T-helper 1 cell treated with Interleukin-12 subunit alpha and Interleukin-12 subunit beta and Interleukin-4 antibody, amounts not matched to agents 30 μg/mL and 1 μg/mL, for 36 hours (primary cell): ENCODE measurements around the gene ANKLE2.
"Not testable (repeated sequence)": the region's sequence is repeated elsewhere in the genome, so short reads cannot be mapped to it uniquely, and the experiment has no call there.

Experiments
- H3K27ac Mint-ChIP-seq: one replicate; pipeline ENCODE4 v1.8.0; 2021; ENCODE audit warnings: mild to moderate bottlenecking, mixed read lengths
- H3K27me3 Mint-ChIP-seq: one replicate; pipeline ENCODE4 v1.8.0; 2021; ENCODE audit warnings: low read depth, mixed read lengths
- H3K36me3 Mint-ChIP-seq: one replicate; pipeline ENCODE4 v1.8.0; 2021; ENCODE audit warnings: low read depth, mixed read lengths
- H3K4me1 Mint-ChIP-seq: one replicate; pipeline ENCODE4 v1.8.0; 2021; ENCODE audit warnings: low read depth, mixed read lengths
- H3K4me3 Mint-ChIP-seq: one replicate; pipeline ENCODE4 v1.8.0; 2021; ENCODE audit warnings: mild to moderate bottlenecking, moderate library complexity, mixed read lengths
- H3K9me3 Mint-ChIP-seq: one replicate; pipeline ENCODE4 v1.8.0; 2021; ENCODE audit warnings: mixed read lengths

The ANKLE2 gene

DNA sequence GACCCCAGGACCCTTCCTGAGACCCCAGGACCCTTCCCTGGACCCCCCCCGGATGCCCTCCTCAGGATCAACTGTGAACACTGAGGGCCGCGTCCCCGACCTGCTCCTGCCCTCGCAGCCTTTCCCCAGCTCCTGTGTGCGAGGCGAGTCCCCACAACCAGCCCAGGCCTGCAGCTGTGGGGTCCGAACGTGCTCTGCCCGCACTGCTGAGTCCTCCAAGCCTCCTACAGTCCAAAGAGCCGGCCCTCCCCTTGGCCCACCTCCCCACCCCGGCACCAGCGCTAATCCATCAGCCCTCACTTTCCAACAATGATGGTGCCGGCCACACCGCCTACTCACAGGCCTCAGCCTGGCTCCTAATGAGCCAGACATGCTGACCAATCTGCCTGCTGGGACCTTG, 26.2 kb upstream of the ANKLE2 start:
- Mint-ChIP-seq H3K4me3 (no peak overlapping the region), H3K4me1 (no peaks in the 10 kb centered on the region), H3K9me3 (no peaks in the 10 kb centered on the region), H3K36me3 (peaks cover 41% of the 10 kb centered on the region), H3K27ac (no peak overlapping the region), H3K27me3 (no peaks in the 10 kb centered on the region)

DNA sequence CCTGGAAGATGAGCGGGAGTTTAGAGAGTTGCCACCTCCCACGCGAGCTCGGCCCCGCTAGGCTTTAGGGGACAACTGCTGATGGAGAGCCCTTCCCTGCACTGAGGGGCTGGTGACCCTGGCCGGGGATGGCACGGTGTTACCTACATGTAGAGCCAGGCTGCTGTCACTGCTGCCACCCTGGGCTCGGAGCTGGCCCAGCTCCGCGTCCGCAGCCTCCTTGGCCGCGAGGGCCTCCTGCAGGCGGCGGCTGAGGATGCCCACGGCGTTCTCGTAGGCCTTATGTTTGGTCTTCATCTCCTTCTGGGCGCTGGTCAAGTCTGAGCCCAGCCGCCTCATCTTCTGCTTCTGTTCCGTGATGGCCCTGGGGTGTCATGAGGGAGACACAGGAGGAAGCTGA, 24.6 kb upstream of the ANKLE2 start:
- no peaks in the 10 kb centered on the region for H3K27me3 Mint-ChIP-seq
- H3K4me1 Mint-ChIP-seq = no peaks in the 10 kb centered on the region
- no peak overlapping the region for H3K27ac Mint-ChIP-seq
- no peak overlapping the region for H3K4me3 Mint-ChIP-seq
- H3K36me3 Mint-ChIP-seq = peaks cover 36% of the 10 kb centered on the region
- no peaks in the 10 kb centered on the region for H3K9me3 Mint-ChIP-seq

DNA sequence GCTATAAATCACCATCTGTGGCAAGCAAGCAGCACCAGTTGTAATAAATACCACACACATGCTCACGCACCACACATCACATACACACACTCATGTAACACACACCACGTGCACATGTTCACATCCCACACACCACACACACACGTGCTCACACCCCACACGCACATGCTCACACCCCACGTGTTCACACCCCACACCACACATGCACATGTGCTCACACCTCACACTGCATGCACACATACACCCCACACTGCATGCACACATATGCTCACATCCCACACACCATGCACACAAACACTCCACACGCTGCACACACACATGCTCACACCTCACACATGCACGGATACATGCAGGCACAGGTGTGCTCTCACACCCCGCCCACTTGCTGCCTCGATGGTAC, 22.9 kb upstream of the ANKLE2 start:
- Mint-ChIP-seq H3K36me3 (peaks cover 46% of the 10 kb centered on the region), H3K4me1 (no peaks in the 10 kb centered on the region), H3K9me3 (no peaks in the 10 kb centered on the region), H3K27ac (no peak overlapping the region), H3K4me3 (no peak overlapping the region), H3K27me3 (no peaks in the 10 kb centered on the region)

DNA sequence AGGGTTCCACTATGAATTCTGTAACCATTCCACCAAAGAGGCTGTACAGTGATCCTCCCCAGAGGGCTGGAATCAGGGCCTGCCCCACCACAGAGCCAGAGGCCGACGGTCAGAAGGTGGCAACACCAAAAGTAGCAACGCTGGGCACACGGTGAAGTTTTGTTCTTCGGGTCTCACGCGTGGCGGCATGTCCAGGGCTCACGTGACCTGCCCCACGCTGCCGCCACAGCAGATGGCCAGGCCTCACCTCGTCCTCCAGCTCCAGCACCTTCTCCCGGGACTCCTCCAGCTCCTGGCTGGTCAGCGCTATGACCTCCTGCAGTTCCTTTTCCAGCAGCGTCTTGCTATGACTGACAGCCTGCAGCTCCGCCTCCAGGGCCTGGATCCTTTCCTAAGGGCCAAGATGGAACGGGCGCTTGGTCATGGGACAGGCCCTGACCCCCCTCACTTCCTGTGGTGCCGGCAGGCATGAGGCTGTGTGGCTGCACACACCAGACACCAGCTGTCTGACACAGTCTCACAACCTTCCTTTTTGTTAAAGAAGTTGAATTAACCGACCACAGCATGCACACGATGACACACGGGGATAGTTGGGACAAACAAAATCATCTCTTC, 22.4 kb upstream of the ANKLE2 start:
- H3K4me1 Mint-ChIP-seq = no peaks in the 10 kb centered on the region

DNA sequence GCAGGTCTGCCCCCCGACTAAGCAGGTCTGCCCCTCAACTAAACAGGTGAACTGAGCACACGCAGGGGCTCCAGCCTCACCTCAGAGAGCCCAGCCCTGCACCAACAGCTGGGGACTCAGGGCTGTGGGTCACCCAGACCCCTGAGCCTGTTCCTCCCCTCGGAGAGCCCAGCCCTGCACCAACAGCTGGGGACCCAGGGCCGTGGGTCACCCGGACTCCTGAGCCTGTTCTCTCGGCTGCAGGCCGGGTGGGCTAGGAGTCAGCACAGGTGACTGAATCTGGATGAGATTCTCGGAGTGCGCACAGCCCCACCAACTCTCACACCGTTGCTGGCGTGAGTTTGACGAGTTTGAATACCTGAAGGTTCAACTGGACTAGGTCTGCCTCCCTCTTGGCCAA, 20.3 kb upstream of the ANKLE2 start:
- Mint-ChIP-seq H3K4me1 (no peaks in the 10 kb centered on the region), H3K4me3 (no peak overlapping the region), H3K9me3 (no peaks in the 10 kb centered on the region), H3K27ac (no peak overlapping the region), H3K36me3 (peaks cover 34% of the 10 kb centered on the region), H3K27me3 (no peaks in the 10 kb centered on the region)

More for the DNA sequence above, 22.4 kb upstream of the ANKLE2 start:
- no peaks in the 10 kb centered on the region for H3K9me3 Mint-ChIP-seq
- no peak overlapping the region for H3K4me3 Mint-ChIP-seq
- H3K27ac Mint-ChIP-seq = no peak overlapping the region
- H3K36me3 Mint-ChIP-seq = peaks cover 44% of the 10 kb centered on the region
- H3K27me3 Mint-ChIP-seq = no peaks in the 10 kb centered on the region

DNA sequence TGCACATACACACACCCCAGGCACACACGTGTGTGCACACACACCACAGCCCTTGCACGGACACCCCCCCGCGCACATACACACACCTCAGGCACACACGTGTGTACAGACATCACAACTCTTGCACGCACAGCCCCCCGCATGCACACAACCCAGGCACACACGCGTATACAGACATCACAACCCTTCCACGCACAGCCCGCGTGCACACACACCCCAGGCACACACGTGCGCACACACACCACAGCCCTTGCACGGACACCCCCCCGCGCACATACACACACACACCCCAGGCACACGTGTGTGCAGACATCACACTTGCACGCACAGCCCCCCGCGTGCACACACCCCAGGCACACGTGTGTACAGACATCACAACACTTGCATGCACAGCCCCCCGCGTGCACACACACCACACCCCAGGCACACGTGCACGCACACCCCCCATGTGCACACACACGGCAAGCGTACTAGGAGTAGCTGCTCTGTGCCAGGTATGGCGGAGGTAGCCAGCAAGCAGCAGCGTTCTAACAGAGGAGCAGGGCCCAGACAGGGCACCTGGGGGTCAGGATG, 18.2 kb upstream of the ANKLE2 start:
- no peaks in the 10 kb centered on the region for H3K27me3 Mint-ChIP-seq
- H3K27ac Mint-ChIP-seq = no peak overlapping the region
- no peaks in the 10 kb centered on the region for H3K4me1 Mint-ChIP-seq
- H3K4me3 Mint-ChIP-seq = no peak overlapping the region
- H3K9me3 Mint-ChIP-seq = no peaks in the 10 kb centered on the region
- H3K36me3 Mint-ChIP-seq = peaks cover 38% of the 10 kb centered on the region

DNA sequence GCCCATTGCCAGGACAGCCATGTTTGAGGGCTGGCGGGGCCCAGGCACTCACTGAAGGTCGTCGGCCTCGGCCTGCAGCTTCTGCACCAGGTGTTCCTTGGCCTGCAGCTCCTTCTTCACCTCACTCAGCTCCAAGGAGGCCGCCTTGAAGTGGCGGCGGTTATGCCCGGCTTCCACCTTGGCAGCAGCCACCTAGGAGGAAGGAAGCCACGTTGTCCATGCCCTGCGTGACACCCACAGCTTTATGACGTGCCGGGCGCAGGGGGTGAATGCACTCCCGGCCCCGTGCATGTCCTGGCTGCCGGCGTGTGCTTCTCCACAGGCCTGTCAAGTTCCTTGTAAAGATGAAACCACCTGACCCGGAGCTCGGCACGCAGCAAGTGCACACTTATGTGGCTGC, 16.0 kb upstream of the ANKLE2 start:
- H3K27ac Mint-ChIP-seq = no peak overlapping the region
- no peaks in the 10 kb centered on the region for H3K27me3 Mint-ChIP-seq
- no peaks in the 10 kb centered on the region for H3K4me1 Mint-ChIP-seq
- H3K9me3 Mint-ChIP-seq = no peaks in the 10 kb centered on the region
- H3K36me3 Mint-ChIP-seq = peaks cover 39% of the 10 kb centered on the region
- H3K4me3 Mint-ChIP-seq = no peak overlapping the region

DNA sequence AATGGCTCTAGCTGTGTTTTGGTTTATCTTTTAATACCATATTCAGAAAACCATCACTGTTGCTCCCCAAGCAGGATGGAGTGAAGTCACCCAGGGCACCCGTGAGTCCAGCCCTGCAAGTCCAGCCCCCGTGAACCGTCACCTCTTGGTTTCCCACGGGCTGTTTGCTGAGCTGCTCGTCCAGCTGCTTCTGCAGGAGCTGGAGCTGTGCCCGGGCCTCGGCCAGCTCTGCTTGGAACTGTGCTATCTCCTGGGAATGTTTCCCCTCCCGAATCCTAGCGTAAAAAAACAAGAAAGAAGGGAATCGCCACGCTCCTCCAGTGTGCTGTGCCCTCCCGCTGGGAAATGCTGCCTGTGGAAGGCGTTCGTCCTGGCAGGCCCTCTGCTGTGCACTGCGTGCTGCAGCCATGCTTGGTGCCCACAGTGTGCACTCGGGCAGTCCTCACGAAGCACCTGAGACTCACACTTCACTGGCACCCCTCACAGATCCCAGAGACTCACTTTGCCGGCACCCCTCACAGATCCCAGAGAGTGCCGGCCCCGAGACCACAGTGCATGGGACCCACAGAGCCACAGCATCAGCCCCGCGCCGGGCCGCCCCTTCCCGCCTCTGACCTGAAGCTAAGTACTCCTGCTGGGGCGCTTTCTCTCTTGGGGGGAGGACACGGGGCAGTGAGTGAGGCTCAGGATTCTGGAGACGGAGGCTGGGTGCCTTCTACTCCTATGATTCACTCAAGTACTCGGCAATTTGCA, 15.4 kb upstream of the ANKLE2 start:
- no peak overlapping the region for H3K4me3 Mint-ChIP-seq
- no peaks in the 10 kb centered on the region for H3K9me3 Mint-ChIP-seq
- H3K4me1 Mint-ChIP-seq = no peaks in the 10 kb centered on the region
- H3K27me3 Mint-ChIP-seq = no peaks in the 10 kb centered on the region
- peaks cover 39% of the 10 kb centered on the region for H3K36me3 Mint-ChIP-seq
- H3K27ac Mint-ChIP-seq = no peak overlapping the region

DNA sequence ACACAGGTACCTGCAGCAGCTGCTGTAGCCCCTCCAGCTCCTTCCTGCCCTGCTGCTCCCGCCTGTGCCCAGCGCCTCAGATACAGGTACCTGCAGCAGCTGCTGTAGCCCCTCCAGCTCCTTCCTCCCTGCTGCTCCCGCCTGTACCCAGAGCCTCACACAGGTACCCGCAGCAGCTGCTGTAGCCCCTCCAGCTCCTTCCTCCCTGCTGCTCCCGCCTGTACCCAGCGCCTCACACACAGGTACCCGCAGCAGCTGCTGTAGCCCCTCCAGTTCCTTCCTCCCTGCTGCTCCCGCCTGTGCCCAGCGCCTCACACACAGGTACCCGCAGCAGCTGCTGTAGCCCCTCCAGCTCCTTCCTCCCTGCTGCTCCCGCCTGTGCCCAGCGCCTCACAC, 14.6 kb upstream of the ANKLE2 start:
- not testable (repeated sequence) for H3K27me3 Mint-ChIP-seq, H3K9me3 Mint-ChIP-seq, H3K27ac Mint-ChIP-seq, H3K4me3 Mint-ChIP-seq, H3K4me1 Mint-ChIP-seq
- H3K36me3 Mint-ChIP-seq = peaks cover 42% of the 10 kb centered on the region

DNA sequence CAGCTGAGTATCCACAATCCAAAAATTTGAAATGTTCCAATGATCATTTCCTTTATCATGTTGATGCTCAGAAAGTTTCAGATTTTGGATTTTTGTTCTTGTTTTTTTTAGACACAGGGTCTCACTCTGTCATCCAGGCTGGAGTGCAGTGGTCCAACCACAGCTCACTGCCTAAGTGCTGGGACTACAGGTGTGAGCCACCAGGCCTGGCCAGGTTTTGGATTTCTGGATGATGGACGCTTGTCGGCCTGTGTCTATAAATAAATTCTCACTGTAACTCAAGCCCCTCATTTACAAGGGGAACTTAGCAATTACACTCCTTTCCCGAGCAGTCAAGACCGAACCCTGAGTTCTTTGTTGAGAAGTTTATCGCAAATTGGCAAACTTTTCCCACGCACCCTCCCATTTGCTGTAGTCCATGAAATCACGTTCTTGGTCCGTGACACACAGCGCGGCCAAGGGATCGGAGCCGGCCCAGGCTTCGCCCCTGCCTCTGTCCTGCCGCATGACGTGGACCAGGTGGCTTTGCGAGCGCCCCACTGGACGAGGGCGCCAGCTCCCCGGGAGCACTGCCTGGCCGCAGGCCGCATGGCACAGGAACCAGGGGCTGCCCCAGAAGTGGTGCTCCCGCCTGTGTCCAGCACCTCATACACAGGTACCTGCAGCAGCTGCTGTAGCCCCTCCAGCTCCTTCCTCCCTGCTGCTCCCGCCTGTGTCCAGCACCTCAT, 14.0 kb upstream of the ANKLE2 start:
- Mint-ChIP-seq H3K36me3 (peaks cover 40% of the 10 kb centered on the region), H3K27me3 (no peaks in the 10 kb centered on the region), H3K4me3 (no peak overlapping the region), H3K9me3 (no peaks in the 10 kb centered on the region), H3K4me1 (peaks cover 9% of the 10 kb centered on the region), H3K27ac (no peak overlapping the region)

DNA sequence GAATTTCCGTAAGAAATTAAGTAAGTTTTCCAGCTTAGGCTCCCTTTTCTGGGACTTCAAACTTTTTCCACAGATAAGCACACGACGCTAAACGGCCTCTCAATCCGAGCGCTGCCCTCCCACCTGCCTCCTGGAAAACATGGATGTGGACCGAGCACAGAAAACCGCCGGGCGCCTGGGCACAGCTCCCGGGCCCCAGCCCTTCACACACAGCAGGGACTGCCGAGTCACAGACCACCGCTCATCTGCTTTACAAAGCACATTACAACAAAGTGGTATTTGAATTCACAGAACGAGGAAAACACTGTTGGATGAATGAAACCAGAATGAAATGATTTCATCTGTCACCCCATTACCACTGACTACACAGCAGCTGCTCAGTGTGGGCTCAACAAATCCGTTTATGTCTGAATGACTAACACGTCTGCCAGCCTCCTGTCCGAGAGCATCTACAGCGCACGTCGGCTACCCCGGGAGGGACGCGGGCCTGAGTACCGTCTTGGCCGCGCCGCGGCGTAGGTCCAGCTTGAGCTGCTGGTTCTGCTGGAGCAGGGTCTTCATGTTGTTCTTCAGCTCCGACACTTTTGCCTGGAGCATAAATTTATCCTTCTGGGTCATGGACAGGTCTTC, 13.1 kb upstream of the ANKLE2 start:
- no peaks in the 10 kb centered on the region for H3K27me3 Mint-ChIP-seq
- H3K36me3 Mint-ChIP-seq = peaks cover 34% of the 10 kb centered on the region
- no peak overlapping the region for H3K27ac Mint-ChIP-seq
- no peaks in the 10 kb centered on the region for H3K9me3 Mint-ChIP-seq
- H3K4me1 Mint-ChIP-seq = peaks cover 11% of the 10 kb centered on the region
- H3K4me3 Mint-ChIP-seq = no peak overlapping the region

DNA sequence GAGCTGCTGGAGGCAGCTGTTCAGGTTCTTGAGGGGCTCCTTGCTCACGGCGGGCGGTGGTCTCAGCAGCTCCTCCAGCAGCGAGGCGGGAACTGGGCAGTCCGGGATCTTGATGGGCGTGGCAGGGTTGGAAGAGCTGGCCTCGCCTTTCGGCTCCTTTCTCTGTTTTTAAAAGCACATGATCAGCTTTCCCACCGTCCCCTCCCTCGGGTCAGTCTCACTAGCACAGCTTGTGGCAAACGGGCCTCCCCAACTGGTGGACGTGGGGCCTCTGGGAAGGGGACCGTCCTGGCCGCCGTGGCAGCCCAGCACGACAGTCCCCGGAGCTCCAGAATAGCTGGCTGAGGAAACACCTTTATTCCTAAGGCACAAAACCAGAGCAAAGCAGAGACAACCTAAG, 12.5 kb upstream of the ANKLE2 start:
- no peaks in the 10 kb centered on the region for H3K9me3 Mint-ChIP-seq
- H3K36me3 Mint-ChIP-seq = peaks cover 32% of the 10 kb centered on the region
- no peak overlapping the region for H3K27ac Mint-ChIP-seq
- no peak overlapping the region for H3K4me3 Mint-ChIP-seq
- H3K4me1 Mint-ChIP-seq = peaks cover 11% of the 10 kb centered on the region
- H3K27me3 Mint-ChIP-seq = no peaks in the 10 kb centered on the region

DNA sequence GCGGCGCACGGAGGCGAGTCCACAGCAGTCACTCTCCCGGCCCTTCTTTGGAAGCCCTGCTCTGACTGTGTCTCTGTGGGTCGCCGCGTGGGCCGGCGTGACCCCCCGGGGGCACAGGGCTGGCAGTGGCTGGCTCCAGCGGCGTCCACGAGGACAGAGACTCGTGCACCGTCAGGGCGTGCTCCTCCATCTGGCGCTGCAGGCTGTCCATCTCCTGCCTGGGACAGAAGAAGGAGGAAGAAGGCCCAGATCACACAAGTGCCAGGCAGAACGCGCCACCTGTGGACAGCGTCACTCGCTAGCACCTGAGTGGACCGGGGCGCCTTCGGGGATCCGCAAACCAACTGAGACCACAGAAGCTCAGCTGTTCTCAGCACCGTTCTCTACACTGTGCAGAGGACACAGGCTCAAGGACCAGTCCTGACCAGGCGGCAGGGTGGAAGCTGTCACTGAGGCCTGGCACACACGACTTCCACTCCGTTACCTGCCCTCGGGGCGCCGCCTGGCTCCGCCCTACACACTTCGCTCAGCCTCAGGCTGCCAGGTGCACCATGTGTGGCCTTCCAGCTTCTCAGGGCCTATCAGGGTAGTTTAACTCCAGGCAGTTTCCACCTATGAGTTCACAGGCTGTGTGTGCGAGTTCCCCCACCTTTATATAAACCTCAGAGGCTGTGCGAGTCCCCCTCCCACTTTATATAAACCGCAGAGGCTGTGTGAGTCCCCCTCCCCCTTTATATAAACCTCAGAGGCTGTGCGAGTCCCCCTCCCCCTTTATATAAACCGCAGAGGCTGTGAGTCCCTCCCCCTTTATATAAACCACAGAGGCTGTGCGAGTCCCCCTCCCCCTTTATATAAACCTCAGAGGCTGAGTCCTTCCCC, 11.7 kb upstream of the ANKLE2 start:
- H3K4me1 Mint-ChIP-seq = peaks cover 14% of the 10 kb centered on the region
- no peaks in the 10 kb centered on the region for H3K9me3 Mint-ChIP-seq
- no peak overlapping the region for H3K4me3 Mint-ChIP-seq
- peaks cover 34% of the 10 kb centered on the region for H3K36me3 Mint-ChIP-seq
- no peak overlapping the region for H3K27ac Mint-ChIP-seq
- H3K27me3 Mint-ChIP-seq = no peaks in the 10 kb centered on the region

DNA sequence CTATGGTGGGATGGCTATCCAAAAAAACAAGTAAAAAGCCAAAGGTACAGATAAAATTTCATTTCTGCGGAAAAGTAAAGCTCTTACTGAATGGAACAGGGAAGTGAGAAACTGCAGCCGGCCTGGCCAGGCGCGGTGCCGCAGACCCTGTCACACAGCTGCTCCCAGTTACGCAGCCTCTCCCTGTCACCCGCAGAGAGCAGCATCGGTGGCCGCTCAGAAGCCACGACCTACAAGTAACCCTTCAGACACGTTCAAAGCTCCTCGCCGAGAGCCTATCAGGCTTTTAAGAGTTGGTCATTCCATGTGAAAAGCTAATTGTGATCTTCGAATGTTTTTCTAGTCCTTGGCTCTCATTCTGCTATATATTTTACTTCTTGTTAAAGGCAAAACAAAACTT, 11.0 kb upstream of the ANKLE2 start:
- Mint-ChIP-seq H3K4me3 (no peak overlapping the region), H3K4me1 (peaks cover 16% of the 10 kb centered on the region), H3K9me3 (no peaks in the 10 kb centered on the region), H3K36me3 (peaks cover 35% of the 10 kb centered on the region), H3K27me3 (no peaks in the 10 kb centered on the region), H3K27ac (no peak overlapping the region)
